ENCODE measurements around the gene ASB18.

DNA sequence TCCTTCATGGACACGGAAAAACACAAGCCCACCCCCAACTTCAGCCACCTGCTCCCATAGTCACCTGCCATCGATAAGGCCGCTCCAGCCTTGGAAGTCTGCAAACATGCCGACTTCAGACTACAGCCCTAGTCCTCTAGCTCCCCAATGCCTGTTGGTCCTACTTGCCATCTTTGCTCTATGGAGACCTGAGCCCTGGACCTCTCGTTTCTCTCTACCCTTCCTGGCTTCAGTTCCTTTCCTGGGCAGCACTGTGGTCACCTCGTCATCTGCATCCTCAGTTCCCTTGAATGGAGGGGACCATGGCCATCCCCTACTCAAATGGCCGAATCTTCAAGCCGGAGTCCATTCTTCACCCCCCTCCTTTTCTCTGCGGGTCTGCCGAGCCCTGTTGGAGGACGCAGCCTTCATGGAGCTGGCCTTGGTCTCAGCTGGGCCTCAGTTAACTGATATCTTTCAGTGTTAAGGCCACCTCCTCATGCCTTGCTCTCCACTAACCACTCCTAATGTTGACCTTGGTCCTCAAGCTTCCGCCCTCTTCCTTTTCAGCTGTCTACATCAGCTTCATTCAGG is 48.4 kb downstream of the ASB18 start:
- TF ChIP-seq, protein P1, sequence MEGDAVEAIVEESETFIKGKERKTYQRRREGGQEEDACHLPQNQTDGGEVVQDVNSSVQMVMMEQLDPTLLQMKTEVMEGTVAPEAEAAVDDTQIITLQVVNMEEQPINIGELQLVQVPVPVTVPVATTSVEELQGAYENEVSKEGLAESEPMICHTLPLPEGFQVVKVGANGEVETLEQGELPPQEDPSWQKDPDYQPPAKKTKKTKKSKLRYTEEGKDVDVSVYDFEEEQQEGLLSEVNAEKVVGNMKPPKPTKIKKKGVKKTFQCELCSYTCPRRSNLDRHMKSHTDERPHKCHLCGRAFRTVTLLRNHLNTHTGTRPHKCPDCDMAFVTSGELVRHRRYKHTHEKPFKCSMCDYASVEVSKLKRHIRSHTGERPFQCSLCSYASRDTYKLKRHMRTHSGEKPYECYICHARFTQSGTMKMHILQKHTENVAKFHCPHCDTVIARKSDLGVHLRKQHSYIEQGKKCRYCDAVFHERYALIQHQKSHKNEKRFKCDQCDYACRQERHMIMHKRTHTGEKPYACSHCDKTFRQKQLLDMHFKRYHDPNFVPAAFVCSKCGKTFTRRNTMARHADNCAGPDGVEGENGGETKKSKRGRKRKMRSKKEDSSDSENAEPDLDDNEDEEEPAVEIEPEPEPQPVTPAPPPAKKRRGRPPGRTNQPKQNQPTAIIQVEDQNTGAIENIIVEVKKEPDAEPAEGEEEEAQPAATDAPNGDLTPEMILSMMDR (IDR thresholded peaks at IDR 0.05): no peak
- no peak for TF ChIP-seq POLR2A (IDR thresholded peaks at IDR 0.05)
